Ovary (tissue), 3 donors: ENCODE data around the gene CACNA2D1.

Experiments
- CTCF ChIP-seq, 3 donors: fragments of 450-650 bp in 2 of 3; fragments of 200-600 bp in 1 of 3; IDR thresholded peaks; one replicate each; pipeline versions ENCODE4 v1.5.1 to v1.8.0; 2016 to 2022; ENCODE audit warnings: antibody characterized with exemption in 3 of 3, mild to moderate bottlenecking in 1 of 3
- EP300 ChIP-seq: sonication (generic); formaldehyde crosslinking; IDR thresholded peaks from one replicate; pipeline ENCODE4 v1.6.1; 2017; ENCODE audit warnings: antibody characterized with exemption
- POLR2A ChIP-seq: fragments of 450-650 bp; IDR thresholded peaks from one replicate; pipeline ENCODE4 v1.6.1; 2017; ENCODE audit warnings: antibody characterized with exemption, mild to moderate bottlenecking, moderate library complexity
- donor health status: DM: no; HTN: no; CAD: no.

- TF ChIP-seq CTCF (IDR thresholded peaks at IDR 0.05) (no peak), EP300 (no peak), POLR2A (no peak)
Measured at GRCh38 chr7:82172881-82173280, 270.7 kb downstream of the CACNA2D1 start.
